Parathyroid adenoma (tissue), 2 donors: ENCODE results near the gene TTC39A.
"Not testable (repeated sequence)": the region's sequence is repeated elsewhere in the genome, so short reads cannot be mapped to it uniquely, and the experiment has no call there.

Source experiments
- H2AFZ ChIP-seq: fragments of 300-600 bp; sonication (generic); one replicate; pipeline ENCODE4 v1.7.0; 2017; ENCODE audit warnings: antibody characterized with exemption, mild to moderate bottlenecking
- H3K27ac ChIP-seq: fragments of 300-600 bp; sonication (generic); one replicate; pipeline ENCODE4 v1.7.0; 2017
- H3K27me3 ChIP-seq: fragments of 300-600 bp; sonication (generic); one replicate; pipeline ENCODE4 v1.7.0; 2017; ENCODE audit warnings: low read length; ENCODE audit not compliant: control insufficient read depth, insufficient read depth
- H3K36me3 ChIP-seq: fragments of 300-600 bp; sonication (generic); one replicate; pipeline ENCODE4 v1.7.0; 2017; ENCODE audit warnings: low read length; ENCODE audit not compliant: control insufficient read depth, insufficient read depth
- H3K4me1 ChIP-seq: fragments of 300-600 bp; sonication (generic); one replicate; pipeline ENCODE4 v1.7.0; 2017; ENCODE audit warnings: control low read depth
- H3K4me2 ChIP-seq: fragments of 300-600 bp; sonication (generic); one replicate; pipeline ENCODE4 v1.7.0; 2017; ENCODE audit warnings: low read length
- H3K4me3 ChIP-seq: fragments of 300-600 bp; sonication (generic); one replicate; pipeline ENCODE4 v1.7.0; 2017; ENCODE audit warnings: low read depth, low read length
- H3K79me2 ChIP-seq: fragments of 300-600 bp; sonication (generic); one replicate; pipeline ENCODE4 v1.7.0; 2017; ENCODE audit warnings: control low read depth
- H3K9ac ChIP-seq: fragments of 300-600 bp; sonication (generic); one replicate; pipeline ENCODE4 v1.7.0; 2017; ENCODE audit warnings: mild to moderate bottlenecking
- H3K9me3 ChIP-seq: fragments of 300-600 bp; sonication (generic); one replicate; pipeline ENCODE4 v1.7.0; 2017; ENCODE audit warnings: low read length; ENCODE audit not compliant: control insufficient read depth
- TF ChIP-seq, protein P1 (sequence below): fragments of 300-600 bp; sonication (generic); IDR thresholded peaks from one replicate; pipeline ENCODE4 v1.7.0; 2017; ENCODE audit warnings: antibody characterized with exemption, mild to moderate bottlenecking
- donor health status: primary hyperparathyroidism.

TTC39A gene

DNA sequence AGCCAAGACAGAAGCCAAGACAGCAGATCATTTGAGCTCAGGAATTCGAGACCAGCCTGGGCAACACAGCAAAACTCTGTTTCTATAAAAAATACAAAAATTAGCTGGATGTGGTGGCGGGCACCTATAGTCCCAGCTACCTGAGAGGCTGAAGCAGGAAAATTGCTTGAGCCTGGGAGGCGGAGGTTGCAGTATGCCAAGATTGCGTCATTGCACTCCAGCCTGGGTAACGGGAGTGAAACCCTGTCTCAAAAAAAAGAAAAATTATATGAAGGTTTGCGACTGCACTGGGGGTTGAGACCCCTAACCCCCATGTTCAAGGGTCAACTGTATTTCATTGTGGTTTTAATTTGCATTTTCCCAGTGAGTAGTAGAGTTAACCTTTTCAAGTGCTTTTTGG, 78.0 kb downstream of the TTC39A start:
- H3K27me3 ChIP-seq, result no peaks in the 10 kb centered on the region

DNA sequence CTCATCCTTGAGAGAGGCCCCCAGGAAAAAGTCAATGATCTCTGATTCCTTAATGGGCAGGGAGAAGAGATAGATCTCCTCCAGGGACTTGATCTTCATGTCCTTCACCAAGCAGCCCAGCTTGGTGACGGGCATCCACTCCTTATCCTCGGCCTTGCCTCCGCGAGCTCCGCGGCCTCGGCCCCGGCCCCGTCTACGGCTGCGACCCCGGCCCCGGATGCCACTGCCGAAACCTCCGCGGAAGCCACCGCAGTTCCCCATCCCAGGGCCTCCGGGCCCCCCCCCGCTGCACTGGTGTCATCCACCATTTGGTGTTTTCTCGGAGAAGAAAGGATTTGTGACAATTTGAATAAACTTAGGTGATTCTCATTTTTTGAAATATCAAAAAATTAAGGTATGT, 79.2 kb downstream of the TTC39A start:
- H3K4me2 ChIP-seq, H3K36me3 ChIP-seq, H3K9ac ChIP-seq, H2AFZ ChIP-seq, H3K9me3 ChIP-seq, H3K27ac ChIP-seq, H3K4me1 ChIP-seq, H3K4me3 ChIP-seq, H3K27me3 ChIP-seq: not testable (repeated sequence)
- peaks cover 17% of the 10 kb centered on the region for H3K79me2 ChIP-seq

More for the DNA sequence above, 78.0 kb downstream of the TTC39A start:
- no peak overlapping the region for H3K9ac ChIP-seq
- peaks cover 16% of the 10 kb centered on the region for H3K79me2 ChIP-seq
- H3K9me3 ChIP-seq, result no peaks in the 10 kb centered on the region
- TF ChIP-seq, protein P1, sequence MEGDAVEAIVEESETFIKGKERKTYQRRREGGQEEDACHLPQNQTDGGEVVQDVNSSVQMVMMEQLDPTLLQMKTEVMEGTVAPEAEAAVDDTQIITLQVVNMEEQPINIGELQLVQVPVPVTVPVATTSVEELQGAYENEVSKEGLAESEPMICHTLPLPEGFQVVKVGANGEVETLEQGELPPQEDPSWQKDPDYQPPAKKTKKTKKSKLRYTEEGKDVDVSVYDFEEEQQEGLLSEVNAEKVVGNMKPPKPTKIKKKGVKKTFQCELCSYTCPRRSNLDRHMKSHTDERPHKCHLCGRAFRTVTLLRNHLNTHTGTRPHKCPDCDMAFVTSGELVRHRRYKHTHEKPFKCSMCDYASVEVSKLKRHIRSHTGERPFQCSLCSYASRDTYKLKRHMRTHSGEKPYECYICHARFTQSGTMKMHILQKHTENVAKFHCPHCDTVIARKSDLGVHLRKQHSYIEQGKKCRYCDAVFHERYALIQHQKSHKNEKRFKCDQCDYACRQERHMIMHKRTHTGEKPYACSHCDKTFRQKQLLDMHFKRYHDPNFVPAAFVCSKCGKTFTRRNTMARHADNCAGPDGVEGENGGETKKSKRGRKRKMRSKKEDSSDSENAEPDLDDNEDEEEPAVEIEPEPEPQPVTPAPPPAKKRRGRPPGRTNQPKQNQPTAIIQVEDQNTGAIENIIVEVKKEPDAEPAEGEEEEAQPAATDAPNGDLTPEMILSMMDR, result no peak
- H3K4me1 ChIP-seq, result no peaks in the 10 kb centered on the region
- H3K4me2 ChIP-seq, result no peak overlapping the region
- no peaks in the 10 kb centered on the region for H3K36me3 ChIP-seq
- H3K27ac ChIP-seq, result no peak overlapping the region
- H3K4me3 ChIP-seq, result no peak overlapping the region
- no peak overlapping the region for H2AFZ ChIP-seq

DNA sequence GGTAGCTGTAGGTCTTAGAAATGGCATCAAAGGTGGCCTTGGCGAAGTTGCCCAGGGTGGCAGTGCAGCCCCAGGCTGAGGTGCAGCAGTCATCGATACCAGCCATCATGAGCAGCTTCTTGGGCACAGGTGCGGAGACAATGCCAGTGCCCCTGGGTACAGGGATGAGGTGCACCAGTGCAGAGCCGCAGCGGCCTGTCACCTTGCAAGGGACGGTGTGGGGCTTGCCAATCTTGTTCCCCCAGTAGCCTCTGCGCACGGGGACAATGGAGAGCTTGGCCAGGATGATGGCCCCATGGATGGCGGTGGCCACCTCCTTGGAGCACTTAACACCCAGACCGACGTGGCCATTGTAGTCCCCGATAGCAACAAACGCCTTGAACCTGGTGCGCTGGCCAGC, 79.6 kb downstream of the TTC39A start:
- H3K4me1 ChIP-seq, H2AFZ ChIP-seq, H3K9me3 ChIP-seq, H3K27ac ChIP-seq, H3K4me3 ChIP-seq, H3K27me3 ChIP-seq, H3K36me3 ChIP-seq, H3K4me2 ChIP-seq, H3K9ac ChIP-seq: not testable (repeated sequence)
- peaks cover 18% of the 10 kb centered on the region for H3K79me2 ChIP-seq

DNA sequence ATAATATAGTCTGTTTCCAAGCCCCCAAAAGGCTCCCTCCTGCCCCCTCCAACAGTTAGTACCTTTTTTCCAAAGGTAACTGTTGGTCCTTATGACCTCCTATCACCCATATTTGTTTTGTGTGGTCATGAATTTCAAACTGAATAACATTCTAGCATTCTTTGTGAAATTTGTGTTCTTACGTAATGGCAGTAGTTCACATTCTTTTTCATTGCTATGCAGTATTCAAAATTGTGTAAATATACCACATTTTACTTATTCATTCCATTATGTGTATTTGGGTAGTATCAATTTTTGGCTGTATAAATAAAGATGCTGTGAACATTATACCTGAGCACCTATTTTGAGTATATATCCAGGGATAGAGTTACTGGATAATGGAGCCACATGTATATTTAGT, 80.9 kb downstream of the TTC39A start:
- TF ChIP-seq, protein P1, result no peak
- no peaks in the 10 kb centered on the region for H3K4me1 ChIP-seq
- no peak overlapping the region for H3K9ac ChIP-seq
- H3K79me2 ChIP-seq, result peaks cover 22% of the 10 kb centered on the region
- H3K27ac ChIP-seq, result no peak overlapping the region
- no peak overlapping the region for H3K4me2 ChIP-seq
- no peak overlapping the region for H3K4me3 ChIP-seq
- H2AFZ ChIP-seq, result no peak overlapping the region
- H3K36me3 ChIP-seq, result no peaks in the 10 kb centered on the region
- H3K27me3 ChIP-seq, result no peaks in the 10 kb centered on the region
- H3K9me3 ChIP-seq, result no peaks in the 10 kb centered on the region

DNA sequence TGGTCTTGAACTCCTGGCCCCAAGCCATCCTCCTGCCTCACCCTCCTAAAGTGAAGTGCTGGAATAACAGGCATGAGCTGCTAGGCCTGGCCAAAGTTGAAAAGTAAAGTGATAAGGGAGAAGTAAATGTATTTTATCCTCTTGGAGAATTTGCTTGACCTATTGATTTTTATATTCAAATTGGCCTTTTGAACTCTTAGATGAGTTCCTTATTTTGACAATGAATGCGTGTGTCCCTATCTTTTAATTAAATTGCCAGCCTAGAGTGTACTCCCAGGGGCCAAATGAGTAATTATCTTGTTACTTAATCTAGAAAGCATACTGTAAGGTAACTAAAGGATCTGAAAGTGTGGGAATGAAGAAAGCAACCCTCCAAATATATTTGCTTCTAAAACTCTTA, 82.9 kb downstream of the TTC39A start:
- no peaks in the 10 kb centered on the region for H3K4me1 ChIP-seq
- H3K36me3 ChIP-seq, result no peaks in the 10 kb centered on the region
- H3K9ac ChIP-seq, result no peak overlapping the region
- H2AFZ ChIP-seq, result no peak overlapping the region
- no peaks in the 10 kb centered on the region for H3K27me3 ChIP-seq
- H3K27ac ChIP-seq, result no peak overlapping the region
- H3K9me3 ChIP-seq, result no peaks in the 10 kb centered on the region
- H3K4me3 ChIP-seq, result no peak overlapping the region
- no peak overlapping the region for H3K4me2 ChIP-seq
- TF ChIP-seq, protein P1, result no peak
- H3K79me2 ChIP-seq, result peaks cover 26% of the 10 kb centered on the region

DNA sequence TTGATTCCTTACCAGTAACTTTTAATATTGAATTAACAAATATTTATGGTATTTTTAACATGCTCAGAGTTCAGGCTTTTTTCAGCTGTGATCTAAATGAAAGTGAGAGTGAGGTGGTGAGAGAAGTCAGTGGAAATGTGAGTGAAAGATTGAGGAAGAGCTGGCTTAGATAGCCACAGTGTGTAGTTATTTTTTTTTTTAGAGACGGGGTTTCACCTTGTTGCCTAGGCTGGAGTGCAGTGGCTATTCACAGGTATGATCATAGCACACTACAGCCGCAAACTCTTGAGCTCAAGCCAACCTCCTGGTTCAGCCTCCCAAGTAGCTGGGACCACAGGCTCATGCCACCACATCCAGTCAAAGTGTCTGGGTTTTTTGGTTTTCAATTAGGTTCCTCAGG, 83.3 kb downstream of the TTC39A start:
- H3K4me2 ChIP-seq, result no peak overlapping the region
- no peak overlapping the region for H3K9ac ChIP-seq
- no peak overlapping the region for H2AFZ ChIP-seq
- H3K27me3 ChIP-seq, result no peaks in the 10 kb centered on the region
- TF ChIP-seq, protein P1, result no peak
- no peaks in the 10 kb centered on the region for H3K4me1 ChIP-seq
- peaks cover 23% of the 10 kb centered on the region for H3K79me2 ChIP-seq
- no peak overlapping the region for H3K27ac ChIP-seq
- H3K9me3 ChIP-seq, result no peaks in the 10 kb centered on the region
- H3K4me3 ChIP-seq, result no peak overlapping the region
- no peaks in the 10 kb centered on the region for H3K36me3 ChIP-seq
